Prostate gland (tissue), 2 donors: ENCODE data around the gene RPS6KL1. TPM values are rescaled to one million over a fixed set of nuclear protein-coding genes. Genes with fewer than 3 reads are reported as not detected.

Experiments
- DNase-seq: peaks from one replicate; pipeline ENCODE4 v3.0.0-alpha.2; 2019; ENCODE audit warnings: low spot score
- H3K27ac ChIP-seq, 2 donors: fragments of 200-600 bp; sonication (generic); 2 replicates each; pipeline ENCODE4 v1.5.1; 2017 to 2019
- H3K27me3 ChIP-seq: fragments of 200-600 bp; sonication (generic); replicated peaks from 2 replicates; pipeline ENCODE4 v1.5.1; 2019; ENCODE audit not compliant: insufficient read depth
- H3K36me3 ChIP-seq, 2 donors: fragments of 200-600 bp; sonication (generic); 1 replicate in 1 of 2; 2 replicates in 1 of 2; pipeline versions ENCODE4 v1.5.1 to v1.8.1; 2017 to 2019
- H3K4me1 ChIP-seq: fragments of 200-600 bp; sonication (generic); replicated peaks from 2 replicates; pipeline ENCODE4 v1.5.1; 2019
- H3K4me3 ChIP-seq, 2 donors: fragments of 200-600 bp; sonication (generic); 2 replicates each; pipeline ENCODE4 v1.5.1; 2017 to 2019
- H3K9me3 ChIP-seq: fragments of 200-600 bp; sonication (generic); 2 replicates; pipeline ENCODE4 v1.5.1; 2017
- POLR2A ChIP-seq: fragments of 450-650 bp; IDR thresholded peaks from one replicate; pipeline ENCODE4 v1.6.1; 2016; ENCODE audit warnings: antibody characterized with exemption, mild to moderate bottlenecking
- POLR2AphosphoS5 ChIP-seq: sonication (generic); formaldehyde crosslinking; IDR thresholded peaks from one replicate; pipeline ENCODE4 v1.6.1; 2017; ENCODE audit warnings: antibody characterized with exemption
- WGBS: methylation state at CpG from one replicate; pipeline ENCODE4 v1.1.5; 2018; 5-methylcytosine and 5-hydroxymethylcytosine counted together
- intact Hi-C: fragments of 100-400 bp; cut with DNase I; formaldehyde crosslinking; loops from one replicate; pipeline ENCODE4 v1.14.2; 2022
- total RNA-seq, 2 donors: library from RNA; depleted of rRNA; stranded (reverse); fragments of >200 nt; gene quantifications; one replicate each; pipeline ENCODE4 v1.1.0, GENCODE V29; 2016
- TF ChIP-seq, protein P1 (sequence below), 4 experiments: fragments of 200-600 bp in 2 of 4; fragments of 450-650 bp in 2 of 4; sonication (generic) in 2 of 4; IDR thresholded peaks; 1 replicate in 3 of 4; 2 replicates in 1 of 4; pipeline ENCODE4 v1.5.1; 2016 to 2019; ENCODE audit warnings: antibody characterized with exemption in 4 of 4, mild to moderate bottlenecking in 2 of 4, moderate library complexity in 2 of 4

RPS6KL1 gene
- total RNA-seq, 2 donors from 2014 or later = 1.5 to 15.1 TPM

DNA sequence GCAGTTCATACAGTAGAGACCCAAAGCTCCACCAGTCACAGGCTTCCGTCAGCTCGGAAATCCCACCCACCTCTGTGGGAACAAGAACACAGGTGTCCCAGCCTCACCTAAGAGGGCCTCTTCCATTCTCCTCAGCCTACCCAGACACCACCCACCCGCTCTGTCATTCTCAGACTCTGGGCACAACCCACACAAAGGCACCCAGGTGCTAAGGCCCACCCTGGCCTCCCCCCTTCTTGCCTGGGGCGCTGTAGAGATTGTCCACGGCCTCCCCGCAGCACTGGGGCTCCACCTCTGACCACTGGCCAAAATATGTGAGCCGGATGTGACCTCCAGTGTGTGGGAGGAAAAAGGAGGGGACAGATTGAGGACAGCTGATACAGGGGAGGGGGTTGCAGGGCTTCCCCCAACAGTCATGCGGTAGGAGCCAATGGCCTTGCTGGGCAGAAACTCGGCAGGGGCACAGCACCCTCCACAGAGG, 14.2 kb downstream of the RPS6KL1 start:
- TF ChIP-seq POLR2A (no peak), POLR2AphosphoS5 (no peak)
- TF ChIP-seq, protein P1, sequence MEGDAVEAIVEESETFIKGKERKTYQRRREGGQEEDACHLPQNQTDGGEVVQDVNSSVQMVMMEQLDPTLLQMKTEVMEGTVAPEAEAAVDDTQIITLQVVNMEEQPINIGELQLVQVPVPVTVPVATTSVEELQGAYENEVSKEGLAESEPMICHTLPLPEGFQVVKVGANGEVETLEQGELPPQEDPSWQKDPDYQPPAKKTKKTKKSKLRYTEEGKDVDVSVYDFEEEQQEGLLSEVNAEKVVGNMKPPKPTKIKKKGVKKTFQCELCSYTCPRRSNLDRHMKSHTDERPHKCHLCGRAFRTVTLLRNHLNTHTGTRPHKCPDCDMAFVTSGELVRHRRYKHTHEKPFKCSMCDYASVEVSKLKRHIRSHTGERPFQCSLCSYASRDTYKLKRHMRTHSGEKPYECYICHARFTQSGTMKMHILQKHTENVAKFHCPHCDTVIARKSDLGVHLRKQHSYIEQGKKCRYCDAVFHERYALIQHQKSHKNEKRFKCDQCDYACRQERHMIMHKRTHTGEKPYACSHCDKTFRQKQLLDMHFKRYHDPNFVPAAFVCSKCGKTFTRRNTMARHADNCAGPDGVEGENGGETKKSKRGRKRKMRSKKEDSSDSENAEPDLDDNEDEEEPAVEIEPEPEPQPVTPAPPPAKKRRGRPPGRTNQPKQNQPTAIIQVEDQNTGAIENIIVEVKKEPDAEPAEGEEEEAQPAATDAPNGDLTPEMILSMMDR (IDR thresholded peaks at IDR 0.05) = no peak
- Histone ChIP-seq H3K9me3 (no peaks in the 10 kb centered on the region), H3K4me3 (no peak overlapping the region), H3K27me3 (no peaks in the 10 kb centered on the region), H3K27ac (no peak overlapping the region), H3K36me3 (no peaks in the 10 kb centered on the region), H3K4me1 (no peaks in the 10 kb centered on the region)
- intact Hi-C loops = no loop called here
- 86% methylated on average over 9 of the region's 9 CpGs for WGBS
- DNase-seq = no peak

DNA sequence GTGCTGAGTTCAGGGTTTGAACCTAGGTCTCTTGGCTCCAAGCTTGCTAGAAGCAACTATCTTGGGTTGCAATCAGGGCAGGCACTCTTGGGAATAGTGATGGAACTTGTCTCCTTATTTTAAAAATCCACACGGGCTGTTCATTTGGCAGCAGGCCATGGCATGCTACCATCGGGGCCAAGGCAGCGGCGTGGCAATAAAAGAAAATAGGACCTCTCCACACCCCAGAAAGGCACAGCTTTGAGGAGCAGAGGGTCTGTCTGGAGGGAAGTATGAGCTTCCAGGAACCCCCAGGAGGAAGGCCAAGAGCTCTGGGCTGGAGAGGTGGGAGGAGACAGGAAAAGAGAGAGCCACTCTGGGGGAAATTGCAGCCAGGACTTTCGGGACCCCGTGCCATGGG, 15.3 kb downstream of the RPS6KL1 start:
- Histone ChIP-seq H3K4me3 (no peak overlapping the region), H3K9me3 (no peaks in the 10 kb centered on the region), H3K27me3 (no peaks in the 10 kb centered on the region), H3K36me3 (peaks cover 0 to 2% of the 10 kb centered on the region in 2 donors), H3K4me1 (no peaks in the 10 kb centered on the region), H3K27ac (no peak overlapping the region)
- TF ChIP-seq POLR2A = no peak
- TF ChIP-seq POLR2AphosphoS5 = no peak
- TF ChIP-seq, protein P1 (IDR thresholded peaks at IDR 0.05) = no peak
- intact Hi-C loops = no loop called here
- 25% methylated on average over 6 of the region's 6 CpGs for WGBS
- no peak for DNase-seq

DNA sequence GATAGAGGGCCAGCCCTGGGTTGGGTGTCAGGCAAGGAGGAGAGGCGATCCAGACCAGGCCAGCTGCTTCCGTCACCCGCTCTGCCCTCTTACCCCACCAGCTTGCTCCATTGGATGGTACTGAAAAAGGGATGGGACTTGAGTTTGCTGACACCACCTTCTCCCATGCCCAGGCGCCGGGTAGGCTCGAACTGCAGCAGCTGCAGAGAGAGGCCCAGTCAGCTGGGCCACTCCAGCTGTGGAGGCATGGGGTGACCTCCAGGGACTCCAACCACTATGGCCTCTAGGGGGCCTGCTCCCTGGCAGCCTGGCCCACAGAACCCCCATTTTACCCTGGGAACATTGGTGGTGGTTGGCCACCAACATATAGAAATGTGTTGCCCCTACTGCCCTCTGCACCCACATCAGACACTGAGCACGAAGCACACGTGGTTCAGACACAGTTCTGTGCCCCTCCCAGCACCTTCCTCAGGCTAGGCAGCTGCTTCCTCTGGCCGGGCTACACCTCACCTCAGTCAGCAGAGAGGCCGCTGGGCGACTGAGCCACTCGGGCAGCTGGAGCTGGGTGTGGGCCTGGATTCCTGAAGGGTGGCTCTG, 16.0 kb downstream of the RPS6KL1 start:
- Histone ChIP-seq H3K36me3 (peaks cover 0 to 5% of the 10 kb centered on the region in 2 donors), H3K27ac (no peak overlapping the region), H3K27me3 (no peaks in the 10 kb centered on the region), H3K9me3 (no peaks in the 10 kb centered on the region), H3K4me3 (no peak overlapping the region), H3K4me1 (no peaks in the 10 kb centered on the region)
- TF ChIP-seq POLR2A (no peak), POLR2AphosphoS5 (no peak)
- TF ChIP-seq, protein P1 (IDR thresholded peaks at IDR 0.05) = no peak
- 81% methylated on average over 12 of the region's 12 CpGs for WGBS
- intact Hi-C loops = no loop called here
- no peak for DNase-seq

GRCh38 chr14:74905595-74906142, 17.4 kb downstream of the RPS6KL1 start:
- DNase-seq = peak; percentile 55
- TF ChIP-seq POLR2AphosphoS5 (peak; percentile 20), POLR2A (no peak)
- TF ChIP-seq, protein P1 (IDR thresholded peaks at IDR 0.05) = peak; percentile 86 to 90 (median 88)
- Histone ChIP-seq H3K4me1 (no peaks in the 10 kb centered on the region), H3K27ac (no peak overlapping the region), H3K27me3 (no peaks in the 10 kb centered on the region), H3K4me3 (no peak overlapping the region), H3K36me3 (peaks cover 7 to 13% of the 10 kb centered on the region in 2 donors), H3K9me3 (no peaks in the 10 kb centered on the region)
- WGBS = 49% methylated on average over 14 of the region's 14 CpGs
- intact Hi-C loops = loop anchor here (2.0 kb wide), 1 partner anchor 45 kb away; no protein-coding TSS in a partner anchor
